NK-92 treated with Interleukin-12 subunit alpha and Interleukin-12 subunit beta, amount 100 ng/mL, for 24 hours (cell line): ENCODE results near the gene FBL.
"Not testable (repeated sequence)": the region's sequence is repeated elsewhere in the genome, so short reads cannot be mapped to it uniquely, and the experiment has no call there.

ENCODE experiments used
- DNase-seq: peaks from one replicate; lab custom pipeline; 2025; lab: John Stamatoyannopoulos, UW

FBL gene

GRCh38 chr19:39876486-39876885, 30.3 kb upstream of the FBL start:
- not testable (repeated sequence) for DNase-seq

- DNase-seq = not testable (repeated sequence)
Measured at GRCh38 chr19:39875401-39875864, 29.3 kb upstream of the FBL start.

GRCh38 chr19:39874404-39874803, 28.2 kb upstream of the FBL start:
- DNase-seq = no peak

- DNase-seq = no peak
Measured at GRCh38 chr19:39873385-39873784, 27.2 kb upstream of the FBL start.

- DNase-seq = no peak
Measured at GRCh38 chr19:39871886-39872866, 26.0 kb upstream of the FBL start.

- no peak for DNase-seq
Measured at GRCh38 chr19:39871362-39871761, 25.2 kb upstream of the FBL start.

GRCh38 chr19:39870171-39870971, 24.2 kb upstream of the FBL start:
- DNase-seq = no peak

- no peak for DNase-seq
Measured at GRCh38 chr19:39867952-39868351, 21.8 kb upstream of the FBL start.

GRCh38 chr19:39867133-39867532, 21.0 kb upstream of the FBL start:
- DNase-seq = no peak

- no peak for DNase-seq
Measured at GRCh38 chr19:39865953-39866352, 19.8 kb upstream of the FBL start.

GRCh38 chr19:39865186-39865585, 19.0 kb upstream of the FBL start:
- no peak for DNase-seq

GRCh38 chr19:39864118-39864517, 17.9 kb upstream of the FBL start:
- no peak for DNase-seq

- DNase-seq = no peak
Measured at GRCh38 chr19:39858541-39858940, 12.4 kb upstream of the FBL start.

- no peak for DNase-seq
Measured at GRCh38 chr19:39852882-39853281, 6.7 kb upstream of the FBL start.

GRCh38 chr19:39850892-39851291, 4.7 kb upstream of the FBL start:
- no peak for DNase-seq

GRCh38 chr19:39848392-39848791, 2.2 kb upstream of the FBL start:
- no peak for DNase-seq

GRCh38 chr19:39847525-39847924, 1.3 kb upstream of the FBL start:
- DNase-seq = no peak

GRCh38 chr19:39846678-39847486, 703 bp upstream of the FBL start:
- DNase-seq = no peak

- no peak for DNase-seq
Measured at GRCh38 chr19:39845584-39845932, 621 bp downstream of the FBL start.

GRCh38 chr19:39845172-39845571, 1.0 kb downstream of the FBL start:
- no peak for DNase-seq

GRCh38 chr19:39843919-39844793, 2.0 kb downstream of the FBL start:
- no peak for DNase-seq
